ENCODE results near the gene FAM107B.

FAM107B gene

DNA sequence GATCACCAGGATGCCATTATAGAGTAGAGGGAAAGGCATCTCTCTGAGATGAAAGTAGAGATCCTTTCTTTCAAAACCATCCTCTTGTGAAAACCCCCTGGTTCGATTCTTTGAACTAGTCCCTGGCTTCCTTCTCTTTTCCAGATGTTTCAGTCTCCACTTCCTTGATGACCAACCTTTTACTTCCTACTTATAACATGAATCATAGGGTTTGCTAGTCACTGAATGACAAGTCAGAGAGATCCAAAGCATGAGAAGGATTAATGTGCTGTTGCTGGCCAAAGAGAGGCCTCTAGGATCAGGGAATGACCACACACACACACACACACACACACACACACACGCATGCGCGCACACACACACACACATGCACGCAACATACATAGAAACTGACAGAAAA is 282.9 kb downstream of the FAM107B start:
- H3K9me3 ChIP-seq (ENCODE audit: control insufficient read depth, low read length), result no peaks in the 10 kb centered on the region
- no peak overlapping the region for H3K27ac ChIP-seq (ENCODE audit: low read depth, low read length, severe bottlenecking)
- H3K4me1 ChIP-seq (ENCODE audit: control insufficient read depth, insufficient read depth, low read length, poor library complexity, severe bottlenecking), result no peaks in the 10 kb centered on the region
- H3K4me3 ChIP-seq (ENCODE audit: extremely low read depth, insufficient read depth, low read length, poor library complexity, severe bottlenecking), result no peak overlapping the region
- H3K36me3 ChIP-seq (ENCODE audit: control insufficient read depth, insufficient read depth, low read length), result no peaks in the 10 kb centered on the region
- 86% methylated on average over 1 of the region's 5 CpGs; no CpG with 5 or more reads in 1 of the 2 experiments for WGBS, 2 experiments (ENCODE audit: insufficient coverage in 2 of 2)

- WGBS, 2 experiments (ENCODE audit: insufficient coverage in 2 of 2), result no CpG with 5 or more reads among the region's 1 CpG
- H3K9me3 ChIP-seq (ENCODE audit: control insufficient read depth, low read length), result no peaks in the 10 kb centered on the region
- H3K27ac ChIP-seq (ENCODE audit: low read depth, low read length, severe bottlenecking), result no peak overlapping the region
- no peak overlapping the region for H3K4me3 ChIP-seq (ENCODE audit: extremely low read depth, insufficient read depth, low read length, poor library complexity, severe bottlenecking)
- H3K36me3 ChIP-seq (ENCODE audit: control insufficient read depth, insufficient read depth, low read length), result no peaks in the 10 kb centered on the region
- no peaks in the 10 kb centered on the region for H3K4me1 ChIP-seq (ENCODE audit: control insufficient read depth, insufficient read depth, low read length, poor library complexity, severe bottlenecking)
Observed at GRCh38 chr10:14489522-14490177, 285.0 kb downstream of the FAM107B start.

DNA sequence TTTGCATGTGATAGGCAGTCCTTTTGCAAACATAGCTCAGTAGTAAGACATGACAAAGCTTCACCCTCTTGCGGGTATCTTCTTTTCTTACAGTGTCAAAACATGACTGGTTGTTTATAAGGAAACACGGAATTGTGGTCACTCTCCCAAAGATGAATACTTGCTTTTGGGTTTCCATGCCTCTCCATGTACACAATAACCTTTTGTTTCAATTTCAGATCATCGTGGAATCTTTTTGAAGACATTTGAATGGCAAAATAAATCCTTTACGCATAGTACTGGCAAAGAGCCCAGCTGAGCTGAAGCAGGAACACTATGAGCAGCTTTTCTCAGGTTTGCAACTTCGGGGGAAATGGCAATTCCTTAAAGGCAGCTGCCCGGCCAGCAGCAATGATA is 287.2 kb downstream of the FAM107B start:
- H3K9me3 ChIP-seq (ENCODE audit: control insufficient read depth, low read length), result peaks cover 4% of the 10 kb centered on the region
- 91 to 96% methylated on average over 5 to 6 of the region's 6 CpGs for WGBS, 2 experiments (ENCODE audit: insufficient coverage in 2 of 2)

GRCh38 chr10:14486777-14487487 is 287.8 kb downstream of the FAM107B start:
- H3K27ac ChIP-seq (ENCODE audit: low read depth, low read length, severe bottlenecking), result no peak overlapping the region
- WGBS, 2 experiments (ENCODE audit: insufficient coverage in 2 of 2), result 83 to 92% methylated on average over 12 to 13 of the region's 13 CpGs
- no peaks in the 10 kb centered on the region for H3K4me1 ChIP-seq (ENCODE audit: control insufficient read depth, insufficient read depth, low read length, poor library complexity, severe bottlenecking)
- H3K36me3 ChIP-seq (ENCODE audit: control insufficient read depth, insufficient read depth, low read length), result no peaks in the 10 kb centered on the region
- H3K4me3 ChIP-seq (ENCODE audit: extremely low read depth, insufficient read depth, low read length, poor library complexity, severe bottlenecking), result no peak overlapping the region
- peaks cover 4% of the 10 kb centered on the region for H3K9me3 ChIP-seq (ENCODE audit: control insufficient read depth, low read length)

More for the DNA sequence above, 287.2 kb downstream of the FAM107B start:
- Histone ChIP-seq H3K4me3 (ENCODE audit: extremely low read depth, insufficient read depth, low read length, poor library complexity, severe bottlenecking) (no peak overlapping the region), H3K4me1 (ENCODE audit: control insufficient read depth, insufficient read depth, low read length, poor library complexity, severe bottlenecking) (no peaks in the 10 kb centered on the region), H3K36me3 (ENCODE audit: control insufficient read depth, insufficient read depth, low read length) (no peaks in the 10 kb centered on the region), H3K27ac (ENCODE audit: low read depth, low read length, severe bottlenecking) (no peak overlapping the region)

DNA sequence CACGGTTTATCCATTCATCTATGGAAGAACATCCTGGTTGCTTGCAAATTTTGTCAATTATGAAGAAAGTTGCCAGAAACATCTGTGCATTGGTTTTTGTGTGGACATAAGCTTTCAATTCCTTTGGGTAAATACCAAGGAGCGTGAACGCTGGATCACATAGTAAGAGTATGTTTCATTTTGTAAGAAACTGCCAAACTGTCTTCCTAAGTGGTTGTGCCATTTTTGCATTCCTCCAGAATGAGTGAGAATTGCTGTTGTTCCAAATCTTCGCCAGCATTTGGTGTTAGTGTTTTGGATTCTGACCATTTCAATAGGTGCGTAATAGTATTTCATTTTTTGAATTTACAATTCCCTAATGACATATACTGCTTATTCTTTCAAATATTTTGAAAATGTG is 288.7 kb downstream of the FAM107B start:
- WGBS, 2 experiments (ENCODE audit: insufficient coverage in 2 of 2), result 94 to 96% methylated on average over 2 to 3 of the region's 5 CpGs
- Histone ChIP-seq H3K4me3 (ENCODE audit: extremely low read depth, insufficient read depth, low read length, poor library complexity, severe bottlenecking) (no peak overlapping the region), H3K36me3 (ENCODE audit: control insufficient read depth, insufficient read depth, low read length) (no peaks in the 10 kb centered on the region), H3K27ac (ENCODE audit: low read depth, low read length, severe bottlenecking) (no peak overlapping the region), H3K9me3 (ENCODE audit: control insufficient read depth, low read length) (peaks cover 4% of the 10 kb centered on the region), H3K4me1 (ENCODE audit: control insufficient read depth, insufficient read depth, low read length, poor library complexity, severe bottlenecking) (no peaks in the 10 kb centered on the region)

DNA sequence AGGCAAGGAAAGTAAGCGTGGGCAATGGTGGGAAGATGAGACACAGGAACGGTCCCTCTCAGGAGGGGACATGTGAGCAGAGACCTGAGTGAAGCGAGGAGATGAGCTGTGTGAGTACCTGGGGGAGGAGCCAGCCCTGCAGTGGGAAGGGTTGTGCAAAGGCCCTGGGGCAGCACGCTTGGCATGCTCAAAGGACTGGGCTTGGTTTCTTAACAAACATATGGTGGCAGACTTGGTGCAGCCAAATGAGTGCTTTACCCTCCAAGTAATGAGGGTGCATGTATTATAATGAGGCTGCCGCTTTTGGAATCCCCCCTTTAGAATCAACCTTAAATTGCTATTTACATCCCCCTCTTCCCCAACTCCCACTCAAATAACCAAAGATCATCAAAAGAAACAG is 291.3 kb downstream of the FAM107B start:
- H3K4me3 ChIP-seq (ENCODE audit: extremely low read depth, insufficient read depth, low read length, poor library complexity, severe bottlenecking), result no peak overlapping the region
- H3K4me1 ChIP-seq (ENCODE audit: control insufficient read depth, insufficient read depth, low read length, poor library complexity, severe bottlenecking), result no peaks in the 10 kb centered on the region
- H3K9me3 ChIP-seq (ENCODE audit: control insufficient read depth, low read length), result peaks cover 4% of the 10 kb centered on the region
- H3K36me3 ChIP-seq (ENCODE audit: control insufficient read depth, insufficient read depth, low read length), result no peaks in the 10 kb centered on the region
- H3K27ac ChIP-seq (ENCODE audit: low read depth, low read length, severe bottlenecking), result no peak overlapping the region
- 93 to 94% methylated on average over 3 to 4 of the region's 5 CpGs for WGBS, 2 experiments (ENCODE audit: insufficient coverage in 2 of 2)

- peaks cover 4% of the 10 kb centered on the region for H3K9me3 ChIP-seq (ENCODE audit: control insufficient read depth, low read length)
- H3K27ac ChIP-seq (ENCODE audit: low read depth, low read length, severe bottlenecking), result no peak overlapping the region
- WGBS, 2 experiments (ENCODE audit: insufficient coverage in 2 of 2), result 86 to 97% methylated on average over 5 to 7 of the region's 9 CpGs
- H3K36me3 ChIP-seq (ENCODE audit: control insufficient read depth, insufficient read depth, low read length), result no peaks in the 10 kb centered on the region
- H3K4me3 ChIP-seq (ENCODE audit: extremely low read depth, insufficient read depth, low read length, poor library complexity, severe bottlenecking), result no peak overlapping the region
- no peaks in the 10 kb centered on the region for H3K4me1 ChIP-seq (ENCODE audit: control insufficient read depth, insufficient read depth, low read length, poor library complexity, severe bottlenecking)
Observed at GRCh38 chr10:14481752-14482151, 292.9 kb downstream of the FAM107B start.

GRCh38 chr10:14481014-14481413 is 293.7 kb downstream of the FAM107B start:
- Histone ChIP-seq H3K4me3 (ENCODE audit: extremely low read depth, insufficient read depth, low read length, poor library complexity, severe bottlenecking) (no peak overlapping the region), H3K4me1 (ENCODE audit: control insufficient read depth, insufficient read depth, low read length, poor library complexity, severe bottlenecking) (no peaks in the 10 kb centered on the region), H3K36me3 (ENCODE audit: control insufficient read depth, insufficient read depth, low read length) (no peaks in the 10 kb centered on the region), H3K9me3 (ENCODE audit: control insufficient read depth, low read length) (peaks cover 4% of the 10 kb centered on the region), H3K27ac (ENCODE audit: low read depth, low read length, severe bottlenecking) (no peak overlapping the region)
- WGBS, 2 experiments (ENCODE audit: insufficient coverage in 2 of 2), result 94 to 98% methylated on average over 4 of the region's 4 CpGs

DNA sequence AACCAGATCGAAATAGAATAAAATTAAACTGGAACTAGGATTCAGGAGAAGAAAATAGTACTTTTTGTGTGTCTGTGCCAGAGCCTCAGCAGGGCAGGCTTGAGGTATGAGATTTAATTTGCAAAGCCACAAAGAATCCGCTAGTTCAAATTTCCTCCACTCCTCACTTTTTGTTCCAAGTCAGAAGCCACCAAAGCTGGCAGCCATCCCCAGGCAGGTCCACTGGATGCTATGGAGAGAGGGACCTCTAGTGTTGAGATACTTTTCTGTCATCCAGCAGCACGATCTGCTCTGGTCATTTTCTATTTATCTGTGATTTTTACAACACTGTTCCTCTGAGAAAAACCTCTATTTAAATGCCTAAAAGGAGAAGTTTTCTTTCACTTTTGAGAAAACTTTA is 296.1 kb downstream of the FAM107B start:
- Histone ChIP-seq H3K27ac (ENCODE audit: low read depth, low read length, severe bottlenecking) (no peak overlapping the region), H3K36me3 (ENCODE audit: control insufficient read depth, insufficient read depth, low read length) (no peaks in the 10 kb centered on the region)

GRCh38 chr10:14478201-14478600 is 296.5 kb downstream of the FAM107B start:
- H3K4me3 ChIP-seq (ENCODE audit: extremely low read depth, insufficient read depth, low read length, poor library complexity, severe bottlenecking), result no peak overlapping the region
- 80 to 86% methylated on average over 6 to 7 of the region's 7 CpGs for WGBS, 2 experiments (ENCODE audit: insufficient coverage in 2 of 2)
- no peak overlapping the region for H3K27ac ChIP-seq (ENCODE audit: low read depth, low read length, severe bottlenecking)
- no peaks in the 10 kb centered on the region for H3K36me3 ChIP-seq (ENCODE audit: control insufficient read depth, insufficient read depth, low read length)
- H3K9me3 ChIP-seq (ENCODE audit: control insufficient read depth, low read length), result no peaks in the 10 kb centered on the region
- H3K4me1 ChIP-seq (ENCODE audit: control insufficient read depth, insufficient read depth, low read length, poor library complexity, severe bottlenecking), result no peaks in the 10 kb centered on the region

More for the DNA sequence above, 296.1 kb downstream of the FAM107B start:
- 57 to 88% methylated on average over 1 of the region's 3 CpGs for WGBS, 2 experiments (ENCODE audit: insufficient coverage in 2 of 2)
- no peak overlapping the region for H3K4me3 ChIP-seq (ENCODE audit: extremely low read depth, insufficient read depth, low read length, poor library complexity, severe bottlenecking)
- no peaks in the 10 kb centered on the region for H3K4me1 ChIP-seq (ENCODE audit: control insufficient read depth, insufficient read depth, low read length, poor library complexity, severe bottlenecking)
- H3K9me3 ChIP-seq (ENCODE audit: control insufficient read depth, low read length), result no peaks in the 10 kb centered on the region

- no peaks in the 10 kb centered on the region for H3K9me3 ChIP-seq (ENCODE audit: control insufficient read depth, low read length)
- no peaks in the 10 kb centered on the region for H3K36me3 ChIP-seq (ENCODE audit: control insufficient read depth, insufficient read depth, low read length)
- 88 to 92% methylated on average over 4 of the region's 4 CpGs for WGBS, 2 experiments (ENCODE audit: insufficient coverage in 2 of 2)
- H3K4me3 ChIP-seq (ENCODE audit: extremely low read depth, insufficient read depth, low read length, poor library complexity, severe bottlenecking), result no peak overlapping the region
- no peaks in the 10 kb centered on the region for H3K4me1 ChIP-seq (ENCODE audit: control insufficient read depth, insufficient read depth, low read length, poor library complexity, severe bottlenecking)
- no peak overlapping the region for H3K27ac ChIP-seq (ENCODE audit: low read depth, low read length, severe bottlenecking)
Observed at GRCh38 chr10:14477408-14477710, 297.3 kb downstream of the FAM107B start.

All from mesodermal cell (in vitro differentiated cells).